Activated CD8-positive, alpha-beta memory T cell treated with anti-CD3 and anti-CD28 coated beads for 48 hours (primary cell): ENCODE data around the gene FAM110D.
A peak's percentile ranks its signal among the peaks of the same experiment; 100 is the strongest.

Experiments
- DNase-seq, 3 experiments: peaks; one replicate each; pipeline ENCODE4 v3.0.0-alpha.2; 2020; ENCODE audit warnings: low read depth in 2 of 3, low spot score in 2 of 3

FAM110D gene

GRCh38 chr1:26158908-26159742 is at the start of gene FAM110D:
FAM110D (plus strand) TSS chr1:26159079; CDS start chr1:26161292, 2,213 bp downstream.
- DNase-seq: no peak

DNA sequence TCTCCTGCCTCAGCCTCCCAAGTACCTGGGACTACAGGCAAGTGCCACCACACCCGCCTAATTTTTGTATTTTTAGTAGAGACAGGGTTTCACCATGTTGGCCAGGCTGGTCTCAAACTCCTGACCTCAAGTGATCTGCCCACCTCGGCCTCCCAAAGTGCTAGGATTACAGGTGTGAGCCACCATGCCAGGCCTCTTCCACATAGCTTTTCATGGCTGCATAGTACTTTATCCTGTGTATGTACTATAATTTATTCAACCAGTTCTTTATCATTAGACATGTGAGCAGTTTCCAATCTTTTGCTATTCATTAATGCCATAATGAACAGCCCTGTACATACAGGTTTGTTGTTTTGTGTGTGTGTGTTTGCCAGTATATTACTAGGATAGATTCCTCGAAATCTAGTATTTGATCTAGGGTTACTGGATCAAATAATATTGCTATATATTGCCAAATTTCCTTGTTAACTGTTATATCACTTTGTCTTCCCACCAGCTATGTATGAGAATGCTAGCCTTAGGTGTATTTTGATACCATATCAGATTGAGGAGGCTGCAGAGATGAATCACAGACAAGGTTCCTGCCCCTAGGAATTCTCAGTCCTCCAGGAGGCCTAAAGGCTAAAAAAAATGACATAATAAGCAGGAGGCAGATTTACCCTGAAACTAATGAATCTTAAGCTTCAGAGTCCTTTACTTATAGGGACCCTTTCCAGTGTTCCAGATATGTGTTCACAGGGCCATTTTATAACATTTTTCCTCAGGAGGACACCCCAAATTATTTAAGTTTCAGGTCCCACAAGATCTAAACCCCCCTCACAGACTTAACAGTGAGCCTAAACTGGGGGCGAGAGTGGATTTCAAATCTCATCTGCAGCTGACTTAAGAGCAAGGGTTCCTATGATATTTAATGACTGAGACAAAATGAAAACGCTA is 49.4 kb upstream of the FAM110D start:
- no peak for DNase-seq

GRCh38 chr1:26110731-26111529 is 47.9 kb upstream of the FAM110D start:
- DNase-seq: peak; percentile 37 to 43 (median 42)

- DNase-seq: peak; percentile 85 to 88 (median 88)
Observed at GRCh38 chr1:26111530-26112406, 47.1 kb upstream of the FAM110D start, which contains the start of gene PDIK1L. PDIK1L (plus strand) TSS chr1:26111824; CDS start chr1:26114309, 2,485 bp downstream.

- DNase-seq: no peak
Observed at GRCh38 chr1:26112407-26112775, 46.5 kb upstream of the FAM110D start.

DNA sequence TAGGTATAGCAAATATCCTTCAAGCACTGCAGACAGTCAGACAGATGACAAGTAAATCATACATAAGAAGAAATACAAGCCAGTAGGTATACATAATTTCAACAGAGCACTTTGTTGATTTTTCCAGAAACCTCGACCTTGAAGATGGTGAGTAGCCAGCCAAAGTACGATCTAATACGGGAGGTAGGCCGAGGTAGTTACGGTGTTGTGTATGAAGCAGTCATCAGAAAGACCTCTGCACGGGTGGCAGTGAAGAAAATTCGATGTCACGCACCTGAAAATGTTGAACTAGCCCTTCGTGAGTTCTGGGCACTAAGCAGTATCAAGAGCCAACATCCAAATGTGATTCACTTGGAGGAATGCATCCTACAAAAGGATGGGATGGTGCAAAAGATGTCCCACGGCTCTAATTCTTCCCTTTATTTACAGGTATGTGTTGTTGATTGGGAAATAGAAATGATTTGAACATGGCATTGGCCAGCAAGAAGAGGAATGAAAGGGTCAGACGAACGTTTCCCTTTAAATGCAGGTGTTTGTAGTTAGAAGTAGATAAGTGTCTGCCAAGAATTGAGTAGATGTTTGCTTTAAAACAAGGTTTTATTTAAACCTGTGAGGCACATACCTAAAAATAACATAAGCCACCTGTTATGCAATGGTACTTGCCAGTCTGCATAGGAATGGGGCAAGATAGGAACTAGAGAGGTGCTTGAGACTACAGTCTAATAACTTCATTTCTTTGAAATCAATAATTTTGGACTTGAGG is 44.5 kb upstream of the FAM110D start:
- no peak for DNase-seq

DNA sequence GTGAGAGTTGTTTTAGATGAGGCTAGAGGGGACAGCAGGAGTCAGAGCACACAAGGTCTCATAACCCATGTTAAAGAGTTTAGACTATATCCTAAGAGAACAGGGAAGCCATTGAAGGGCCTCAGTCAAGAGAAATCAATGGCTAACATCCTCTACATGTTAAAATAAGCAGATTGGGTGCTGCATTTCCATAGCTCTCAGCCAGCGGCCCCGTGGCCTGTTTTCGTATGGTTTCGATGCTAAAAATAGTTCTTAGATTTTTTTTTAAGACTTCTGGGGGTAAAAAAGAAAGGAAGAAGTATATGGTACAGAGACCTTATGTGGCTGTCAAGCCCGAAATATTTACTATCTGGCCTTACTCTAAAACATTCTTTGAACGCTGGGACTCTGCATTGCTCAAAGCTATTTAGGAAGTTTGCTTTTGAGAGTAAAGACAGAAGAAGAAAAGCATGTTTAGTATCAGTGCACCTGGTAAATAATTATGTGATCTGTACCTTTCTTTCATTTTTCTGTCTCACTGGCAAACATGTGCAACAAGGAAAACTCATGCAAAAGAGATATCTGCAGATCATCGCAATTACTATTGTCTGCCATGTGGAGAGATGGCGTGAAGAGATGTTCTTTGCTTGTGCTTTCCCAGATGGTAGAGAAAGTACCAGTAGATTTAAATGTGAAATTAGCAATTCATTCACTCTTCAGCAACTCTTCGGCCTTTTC is 38.8 kb upstream of the FAM110D start:
- DNase-seq: no peak

DNA sequence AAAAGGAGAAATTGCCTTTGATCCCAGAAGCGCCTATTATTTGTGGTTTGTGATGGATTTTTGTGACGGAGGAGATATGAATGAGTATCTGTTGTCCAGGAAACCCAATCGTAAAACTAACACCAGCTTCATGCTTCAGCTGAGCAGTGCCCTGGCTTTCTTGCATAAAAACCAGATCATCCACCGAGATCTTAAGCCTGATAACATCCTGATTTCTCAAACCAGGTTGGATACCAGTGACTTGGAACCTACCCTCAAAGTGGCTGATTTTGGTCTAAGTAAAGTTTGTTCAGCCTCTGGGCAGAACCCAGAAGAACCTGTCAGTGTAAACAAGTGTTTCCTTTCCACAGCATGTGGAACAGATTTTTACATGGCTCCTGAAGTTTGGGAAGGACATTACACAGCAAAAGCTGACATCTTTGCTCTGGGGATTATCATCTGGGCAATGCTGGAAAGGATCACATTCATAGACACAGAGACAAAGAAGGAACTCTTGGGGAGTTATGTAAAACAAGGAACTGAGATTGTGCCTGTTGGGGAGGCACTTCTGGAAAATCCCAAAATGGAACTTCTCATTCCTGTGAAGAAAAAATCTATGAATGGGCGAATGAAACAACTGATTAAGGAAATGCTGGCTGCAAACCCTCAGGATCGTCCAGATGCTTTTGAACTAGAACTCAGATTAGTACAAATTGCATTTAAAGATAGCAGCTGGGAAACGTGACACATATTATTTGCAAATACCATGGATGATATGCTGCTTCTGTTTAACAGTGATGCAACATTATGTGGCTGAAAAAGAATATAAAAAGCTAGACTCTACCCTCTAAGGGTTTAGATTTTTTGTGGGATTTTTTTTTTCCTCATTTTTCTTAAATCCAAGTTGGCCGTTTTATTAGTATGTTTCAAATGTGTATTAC is 36.8 kb upstream of the FAM110D start:
- no peak for DNase-seq

- DNase-seq: no peak
Observed at GRCh38 chr1:26122988-26123973, 35.6 kb upstream of the FAM110D start.

- DNase-seq: no peak
Observed at GRCh38 chr1:26124418-26125331, 34.2 kb upstream of the FAM110D start.

DNA sequence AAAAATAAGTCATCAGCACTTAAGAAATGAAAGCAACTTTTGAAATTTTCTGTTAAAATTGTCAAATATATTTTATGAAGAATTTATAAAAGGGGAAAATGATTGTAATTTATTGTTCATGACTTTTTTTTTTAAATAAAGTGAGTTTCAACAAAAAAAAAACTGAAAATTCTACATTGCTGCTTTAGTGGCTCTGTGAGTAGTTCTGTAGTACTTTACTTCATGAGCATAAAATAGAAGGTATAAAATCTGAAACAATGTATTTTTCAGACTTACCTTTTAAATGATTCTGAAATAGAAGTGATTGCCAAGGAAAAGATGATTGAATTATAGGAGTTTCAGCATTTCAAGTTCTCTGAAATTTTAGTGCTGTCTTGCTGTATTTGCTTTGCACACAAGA is 33.5 kb upstream of the FAM110D start:
- no peak for DNase-seq

DNA sequence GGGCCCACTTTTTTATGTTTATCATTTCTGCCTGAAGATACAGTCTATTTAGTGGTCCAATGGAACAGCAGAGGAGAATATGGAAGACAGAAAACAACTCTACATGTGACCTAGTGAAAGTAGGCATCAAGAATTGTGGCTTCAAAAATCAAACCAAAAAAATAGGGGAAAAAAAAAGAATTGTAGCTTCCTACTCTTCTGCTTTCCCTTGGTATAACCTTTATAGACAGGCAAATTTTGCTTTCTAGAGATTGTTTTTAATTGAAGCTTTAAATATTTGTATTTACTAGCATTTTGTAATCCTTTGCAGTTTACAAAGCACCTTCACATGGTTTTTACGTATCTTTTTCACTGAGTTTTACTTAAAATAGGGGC is 32.9 kb upstream of the FAM110D start:
- DNase-seq: no peak

DNA sequence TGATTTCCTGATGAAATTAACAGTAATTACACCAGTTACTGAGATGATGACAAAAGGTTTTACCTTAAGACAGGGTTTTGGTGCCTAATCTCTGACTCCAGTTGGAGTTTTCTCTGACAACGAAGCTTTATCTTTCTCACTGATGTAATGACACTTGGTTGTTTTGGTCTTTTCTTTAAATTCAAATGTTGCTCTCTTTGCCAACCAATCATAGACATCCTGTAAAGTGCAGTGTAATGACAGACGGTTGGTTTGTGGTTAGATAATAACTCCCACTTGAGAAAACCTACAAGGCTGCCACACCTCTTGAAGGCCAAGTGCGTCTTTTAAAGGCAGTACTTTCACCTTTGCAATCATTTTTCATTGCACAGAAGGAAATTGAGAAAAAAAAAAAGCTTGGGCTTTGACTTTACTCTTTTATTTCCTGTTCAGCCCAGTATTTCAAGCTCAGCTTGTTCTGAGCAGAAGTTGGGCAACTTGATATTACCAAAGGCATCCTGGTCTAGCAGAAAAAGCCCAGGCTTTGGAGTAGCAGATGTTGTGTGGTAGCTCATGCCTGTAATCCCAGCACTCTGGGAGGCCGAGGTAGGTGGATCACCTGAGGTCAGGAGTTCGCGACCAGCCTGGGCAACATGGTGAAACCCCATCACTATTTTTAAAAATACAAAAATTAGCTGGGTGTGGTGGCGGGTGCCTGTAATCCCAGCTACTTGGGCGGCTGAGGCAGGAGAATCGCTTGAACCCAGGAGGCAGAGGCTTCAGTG is 32.4 kb upstream of the FAM110D start:
- no peak for DNase-seq

DNA sequence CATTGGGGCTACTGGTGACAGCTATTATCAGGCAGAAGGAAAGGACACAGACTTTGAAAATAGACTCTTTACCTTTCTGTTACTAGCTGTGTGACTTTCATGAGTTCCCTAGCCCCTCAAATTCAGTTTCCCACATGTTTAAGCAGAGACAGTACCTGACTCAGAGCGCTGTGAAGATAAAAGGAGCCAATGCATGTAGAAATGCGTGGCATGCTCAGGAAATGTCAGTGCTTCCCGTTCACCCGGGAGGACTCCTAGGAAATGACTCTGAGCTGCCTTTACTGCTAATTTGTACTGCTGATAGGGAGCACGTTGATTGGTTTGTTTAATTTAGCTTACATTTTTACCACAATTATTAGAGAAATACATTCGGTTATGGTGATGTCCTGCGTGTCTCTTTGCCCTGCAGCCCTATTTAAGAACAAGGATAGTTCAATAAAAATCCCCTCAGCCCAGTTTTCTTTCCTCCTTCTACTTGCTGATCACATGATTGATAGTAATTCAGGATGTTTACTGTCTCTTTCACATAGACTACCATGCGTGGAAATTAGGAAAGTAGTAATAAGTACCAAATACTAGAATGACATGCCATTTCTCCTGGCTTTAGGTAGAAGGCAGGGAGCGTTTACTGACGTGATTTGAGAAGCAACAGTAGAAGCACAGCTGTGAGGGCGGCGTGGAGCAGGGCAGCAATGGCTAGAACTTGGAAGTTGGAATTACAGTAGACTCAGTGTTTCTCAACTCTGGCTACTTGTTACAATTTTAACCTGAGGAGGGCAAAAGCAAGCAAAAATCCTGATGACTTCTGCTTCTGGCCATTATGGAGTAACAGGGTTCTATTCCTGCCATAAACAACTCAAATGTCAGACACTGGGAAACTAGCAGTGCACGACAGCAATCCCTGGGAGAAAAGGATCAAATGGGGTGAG is 31.4 kb upstream of the FAM110D start:
- DNase-seq: no peak
